Choroid plexus epithelial cell (primary cell): ENCODE results near the gene CEP63.

Experiments used
- DNase-seq: peaks from one replicate; pipeline ENCODE4 v3.0.0-alpha.2; 2010; ENCODE audit warnings: low read depth
- H3K4me3 ChIP-seq: 2 replicates; pipeline ENCODE4 v1.5.1; 2011; ENCODE audit warnings: low read depth, mild to moderate bottlenecking, control low read depth, low read length, moderate library complexity
- CTCF ChIP-seq: conservative IDR thresholded peaks from 2 replicates; pipeline ENCODE4 v1.5.1; 2011; ENCODE audit warnings: low read depth, mild to moderate bottlenecking, control low read depth, inconsistent platforms, low read length, moderate library complexity

Gene CEP63

GRCh38 chr3:134459562-134459961 lies 26.3 kb upstream of the CEP63 start:
- TF ChIP-seq CTCF: no peak
- no peak overlapping the region for H3K4me3 ChIP-seq
- DNase-seq: no peak

GRCh38 chr3:134460965-134461364 lies 24.9 kb upstream of the CEP63 start:
- no peak overlapping the region for H3K4me3 ChIP-seq

GRCh38 chr3:134462331-134462941 lies 23.4 kb upstream of the CEP63 start:
- DNase-seq: peak; percentile 77
- H3K4me3 ChIP-seq: no peak overlapping the region
- TF ChIP-seq CTCF: no peak

More at GRCh38 chr3:134460965-134461364, 24.9 kb upstream of the CEP63 start:
- no peak for TF ChIP-seq CTCF
- peak; percentile 80 for DNase-seq

- TF ChIP-seq CTCF: no peak
- no peak overlapping the region for H3K4me3 ChIP-seq
- no peak for DNase-seq
These were observed 22.2 kb upstream of the CEP63 start for GRCh38 chr3:134463676-134464063.

- H3K4me3 ChIP-seq: no peak overlapping the region
- no peak for TF ChIP-seq CTCF
- DNase-seq: peak; percentile 95
These were observed 21.7 kb upstream of the CEP63 start for GRCh38 chr3:134464064-134464688.

- no peak for TF ChIP-seq CTCF
- no peak for DNase-seq
- H3K4me3 ChIP-seq: no peak overlapping the region
These were observed 21.0 kb upstream of the CEP63 start for GRCh38 chr3:134464689-134465365.
